Lung (tissue), 12 donors: Measurements from ENCODE around the gene VGF. TPM values are rescaled to one million over a fixed set of nuclear protein-coding genes. Genes with fewer than 3 reads are reported as not detected.
"Not testable (repeated sequence)": the region's sequence is repeated elsewhere in the genome, so short reads cannot be mapped to it uniquely, and the experiment has no call there.

Experiments
- ATAC-seq: fragments of 200-7000 bp; cut with Tn5 transposase; one replicate; pipeline ENCODE4 v1.9.1; 2020; ENCODE audit warnings: moderate number of reproducible peaks; ENCODE audit not compliant: insufficient read depth, low FRiP score
- DNase-seq, 3 donors: peaks; one replicate each; pipeline ENCODE4 v3.0.0-alpha.2; 2013 to 2017
- H3K27ac ChIP-seq, 2 donors: one replicate each; pipeline ENCODE4 v1.5.1; 2013; ENCODE audit warnings: mild to moderate bottlenecking in 2 of 2, moderate library complexity in 2 of 2, control low read depth in 1 of 2, inconsistent platforms in 1 of 2, low read depth in 1 of 2, low read length in 1 of 2
- H3K27me3 ChIP-seq, 3 donors: one replicate each; pipeline ENCODE4 v1.5.1; 2013; ENCODE audit warnings: low read length in 2 of 3; ENCODE audit not compliant: control insufficient read depth in 3 of 3, insufficient read depth in 3 of 3
- H3K36me3 ChIP-seq, 4 donors: one replicate each; pipeline ENCODE4 v1.5.1; 2013; ENCODE audit warnings: low read length in 4 of 4, mild to moderate bottlenecking in 1 of 4, moderate library complexity in 1 of 4; ENCODE audit not compliant: control insufficient read depth in 4 of 4, insufficient read depth in 4 of 4
- H3K4me1 ChIP-seq, 5 donors: one replicate each; pipeline ENCODE4 v1.5.1; 2013; ENCODE audit warnings: low read length in 5 of 5, mild to moderate bottlenecking in 2 of 5, moderate library complexity in 1 of 5; ENCODE audit not compliant: control insufficient read depth in 5 of 5, insufficient read depth in 5 of 5
- H3K4me3 ChIP-seq: one replicate; pipeline ENCODE4 v1.5.1; 2013; ENCODE audit warnings: mild to moderate bottlenecking, control low read depth, moderate library complexity
- H3K9ac ChIP-seq, 2 donors: one replicate each; pipeline ENCODE4 v1.5.1; 2013; ENCODE audit warnings: low read length in 2 of 2, control low read depth in 1 of 2; ENCODE audit not compliant: insufficient read depth in 1 of 2
- H3K9me3 ChIP-seq, 4 donors: one replicate each; pipeline ENCODE4 v1.5.1; 2013; ENCODE audit warnings: low read length in 3 of 4, mild to moderate bottlenecking in 1 of 4, moderate library complexity in 1 of 4; ENCODE audit not compliant: control insufficient read depth in 4 of 4, insufficient read depth in 3 of 4
- CTCF ChIP-seq: IDR thresholded peaks from 2 replicates; pipeline ENCODE4 v1.5.1; 2012; ENCODE audit warnings: mild to moderate bottlenecking; ENCODE audit errors: control extremely low read depth, extremely low read depth
- WGBS, 2 donors: extraction: QIAGEN DNeasy Blood & Tissue Kit; methylation state at CpG; one replicate each; pipeline ENCODE4 v1.1.7; 2013; 5-methylcytosine and 5-hydroxymethylcytosine counted together
- polyA plus RNA-seq, 2 donors: library from polyadenylated mRNA; stranded (reverse); fragments of 200-250 nt; gene quantifications; one replicate each; pipeline ENCODE4 v1.2.1, GENCODE V29; 2013
- total RNA-seq, 2 donors: library from RNA; depleted of rRNA in 1 of 2; stranded (reverse); fragments of >200 nt in 1 of 2; gene quantifications; one replicate each; pipeline ENCODE4 v1.2.1, GENCODE V29; 2014 to 2021
- donor health status: control.
- donor health status: control.
- donor health status: Bipolar disorder and iron deficiency.
- donor health status: healthy.
- donor health status: DM: yes; HTN: yes; CAD: no.

VGF gene
- total and polyA plus RNA-seq, 4 donors: 0.08 to 1.4 (median 0.42) TPM

DNA sequence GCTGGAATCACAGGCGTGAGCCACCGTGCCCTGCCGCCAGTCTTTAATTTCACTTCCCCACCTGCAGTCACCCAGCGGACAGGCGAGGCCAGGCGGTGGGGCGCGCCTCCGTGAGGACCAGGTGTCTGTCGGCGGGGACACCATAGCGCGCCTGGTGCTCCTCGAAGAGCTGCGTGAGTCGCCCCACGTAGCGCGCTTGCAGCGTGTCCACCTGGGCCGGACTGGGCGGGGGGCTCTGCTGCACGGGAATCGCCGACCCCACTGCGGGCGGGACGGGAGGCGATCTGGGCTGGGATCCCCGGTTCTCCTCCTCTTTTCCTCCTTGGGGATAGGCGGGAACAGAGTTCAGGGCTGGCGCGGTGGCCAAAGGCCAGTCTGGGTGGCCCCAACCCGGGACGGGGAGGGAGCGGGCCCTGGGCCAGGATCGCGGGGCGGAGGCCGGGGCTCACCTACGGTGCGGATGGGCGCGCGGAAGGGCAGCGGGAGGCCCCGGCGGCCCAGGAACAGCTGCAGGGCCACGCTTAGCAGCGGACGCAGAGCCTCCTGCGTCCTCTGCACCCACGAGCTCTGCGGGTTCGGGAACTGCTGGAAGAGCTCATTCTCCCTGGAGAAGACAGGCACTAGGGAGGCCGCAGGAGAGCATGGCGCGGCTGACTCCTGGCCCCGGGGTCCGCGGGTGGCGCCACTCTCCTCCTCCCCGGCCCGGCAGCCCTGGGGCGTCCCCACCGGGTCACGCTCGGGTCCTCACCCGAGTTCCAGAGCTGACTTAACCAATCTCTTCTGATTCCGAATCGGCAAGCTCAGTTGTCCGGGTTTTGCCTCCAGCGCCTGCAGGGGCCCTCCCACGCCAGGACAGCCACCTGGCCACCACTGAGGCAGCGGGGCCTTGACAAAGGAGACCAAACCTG is 36.6 kb upstream of the VGF start:
- Histone ChIP-seq H3K27ac (no peak overlapping the region), H3K4me1 (peaks cover 0 to 4% (median 0%) of the 10 kb centered on the region in 5 donors), H3K27me3 (peaks cover 3 to 41% (median 21%) of the 10 kb centered on the region in 3 donors), H3K36me3 (peaks cover 0 to 9% (median 3%) of the 10 kb centered on the region in 4 donors), H3K4me3 (no peak overlapping the region), H3K9ac (no peak overlapping the region), H3K9me3 (peaks cover 0 to 2% (median 0%) of the 10 kb centered on the region in 4 donors)
- ATAC-seq: no peak
- TF ChIP-seq CTCF: no peak
- 10% methylated on average over 58 to 75 of the region's 75 CpGs for WGBS, 2 donors
- DNase-seq: no peak

- TF ChIP-seq CTCF: no peak
- DNase-seq (no peak), ATAC-seq (no peak)
- Histone ChIP-seq H3K9ac (no peak within 1 kb of the TSS), H3K27ac (no peak within 1 kb of the TSS), H3K9me3 (peaks cover 0 to 2% (median 0%) of the 10 kb centered on the region in 4 donors), H3K36me3 (peaks cover 0 to 2% (median under 1%) of the 10 kb centered on the region in 4 donors), H3K4me1 (peaks cover 0 to 4% (median 0%) of the 10 kb centered on the region in 5 donors), H3K4me3 (no peak within 1 kb of the TSS), H3K27me3 (peaks cover 3 to 41% (median 21%) of the 10 kb centered on the region in 3 donors)
- WGBS, 2 donors: 30% methylated on average over 21 of the region's 21 CpGs
Observed at GRCh38 chr7:101200862-101201599, 35.7 kb upstream of the VGF start, which contains the start of gene MOGAT3. MOGAT3 (minus strand) TSS chr7:101201036; CDS start chr7:101200854, 182 bp downstream.

DNA sequence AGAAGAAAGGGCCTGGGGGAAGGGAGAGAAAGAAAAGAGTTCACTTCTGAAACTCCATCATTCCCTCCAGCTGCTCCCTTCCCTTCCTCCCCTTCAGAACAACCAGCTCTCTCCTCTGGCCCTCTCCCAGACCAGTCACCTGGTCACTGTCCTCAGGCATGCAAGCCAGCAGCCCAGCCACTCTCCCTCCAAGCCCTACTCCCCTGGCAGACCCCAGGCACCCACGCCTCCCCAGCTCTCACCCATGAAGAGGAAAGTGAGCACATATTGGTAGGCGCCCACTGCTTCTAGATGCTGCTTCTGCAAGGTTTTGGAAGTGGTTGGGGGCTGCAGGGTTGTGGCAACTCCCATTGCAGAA is 35.1 kb upstream of the VGF start:
- Histone ChIP-seq H3K4me3 (no peak overlapping the region), H3K36me3 (no peaks in the 10 kb centered on the region), H3K27ac (no peak overlapping the region), H3K4me1 (peaks cover 0 to 4% (median 0%) of the 10 kb centered on the region in 5 donors), H3K27me3 (peaks cover 3 to 41% (median 21%) of the 10 kb centered on the region in 3 donors), H3K9me3 (peaks cover 0 to 2% (median 0%) of the 10 kb centered on the region in 4 donors), H3K9ac (no peak overlapping the region)
- DNase-seq: no peak
- ATAC-seq: no peak
- 85 to 86% methylated on average over 2 of the region's 2 CpGs for WGBS, 2 donors
- no peak for TF ChIP-seq CTCF

- not testable (repeated sequence) for H3K9ac ChIP-seq, H3K4me1 ChIP-seq, DNase-seq, H3K9me3 ChIP-seq, ATAC-seq, H3K27ac ChIP-seq, H3K4me3 ChIP-seq, H3K36me3 ChIP-seq
- H3K27me3 ChIP-seq: peaks cover 3 to 41% (median 21%) of the 10 kb centered on the region in 3 donors
- WGBS, 2 donors: 90 to 93% methylated on average over 10 of the region's 10 CpGs
Observed at GRCh38 chr7:101199522-101199921, 34.2 kb upstream of the VGF start.
